IMR-90 (cell line): ENCODE measurements around the gene NDST3. TPM values are rescaled to one million over a fixed set of nuclear protein-coding genes. Genes with fewer than 3 reads are reported as not detected.

Experiments used
- microRNA-seq, 2 experiments: library from miRNA; stranded (forward) in 1 of 2; unstranded in 1 of 2; fragments of 10-50 nt in 1 of 2; fragments of <30 nt in 1 of 2; gene quantifications in 1 of 2; microRNA quantifications in 1 of 2; one replicate each; pipeline versions ENCODE3 to v1.1.0; 2013 to 2020; ENCODE audit not compliant: insufficient read depth in 1 of 2, insufficient read length in 1 of 2, unreplicated experiment in 1 of 2
- polyA plus RNA-seq, 3 experiments: library from polyadenylated mRNA; depleted of rRNA; stranded (reverse); fragments of >200 nt; gene quantifications; 2 replicates each; pipeline ENCODE4 v1.2.3, GENCODE V29; 2012; ENCODE audit warnings: low replicate concordance in 1 of 3
- small RNA-seq, 5 experiments: library from RNA; depleted of rRNA; stranded (forward); fragments of <200 nt; gene quantifications; one replicate each; pipeline ENCODE3, GENCODE V24; 2012
- total RNA-seq: library from RNA; depleted of rRNA; stranded (reverse); fragments of >200 nt; gene quantifications from 2 replicates; pipeline ENCODE4 v1.2.3, GENCODE V29; 2012

NDST3 gene
- total and polyA plus RNA-seq, 2 of the 4 experiments (the other 2 are of a cell fraction): 0.10 to 0.18 TPM

Small RNA genes lying within 50 kb of the gene (microRNA-seq; reads per million reads assigned to microRNA genes)
- gene SNORA24 (ENCODE audit: insufficient read depth, insufficient read length): not detected

Small RNA genes lying within 50 kb of the gene (small RNA-seq; reads per million reads assigned to genes)
- gene SNORA24: 0 reads per million in 5 experiments
